Measurements from ENCODE around the gene PHYHIPL. TPM values are rescaled to one million over a fixed set of nuclear protein-coding genes. Genes with fewer than 3 reads are reported as not detected.

The PHYHIPL gene
- total RNA-seq, 1 donor from 2014 or later = 0.34 TPM

DNA sequence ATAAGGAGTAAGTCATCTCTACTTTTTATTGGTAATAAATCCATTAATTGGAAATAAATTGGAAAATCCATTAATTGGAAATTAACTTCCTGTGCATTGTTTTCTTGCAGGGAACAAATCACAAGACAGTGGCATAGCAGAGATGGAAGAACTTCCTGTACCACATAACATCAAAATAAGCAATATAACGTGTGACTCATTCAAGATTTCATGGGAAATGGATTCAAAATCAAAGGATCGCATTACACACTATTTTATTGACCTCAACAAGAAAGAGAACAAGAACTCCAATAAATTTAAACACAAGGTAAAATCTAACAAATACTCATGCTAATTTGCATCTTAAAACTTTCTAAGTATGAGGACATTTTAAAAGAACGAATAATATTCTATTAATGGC, 57.8 kb downstream of the PHYHIPL start:
- FAIRE-seq (no peak), DNase-seq (ENCODE audit: low read depth) (peak; percentile 6)
- Histone ChIP-seq H3K27ac (ENCODE audit: low read depth, low read length) (no peak overlapping the region), H3K4me2 (ENCODE audit: low read length) (no peak overlapping the region), H3K9ac (ENCODE audit: low read length) (no peak overlapping the region), H3K4me1 (ENCODE audit: insufficient read depth, low read length) (no peaks in the 10 kb centered on the region), H3K36me3 (ENCODE audit: insufficient read depth, low read length) (no peaks in the 10 kb centered on the region), H3K79me2 (ENCODE audit: insufficient read depth, low read length) (no peaks in the 10 kb centered on the region), H4K20me1 (ENCODE audit: insufficient read depth, low read length) (no peaks in the 10 kb centered on the region), H2AFZ (ENCODE audit: low read depth, low read length) (no peak overlapping the region), H3K9me3 (ENCODE audit: insufficient read depth, low read depth, low read length) (no peaks in the 10 kb centered on the region), H3K27me3 (ENCODE audit: insufficient read depth, low read length) (no peaks in the 10 kb centered on the region), H3K4me3 (ENCODE audit: insufficient read depth, low read depth, low read length) (no peak overlapping the region)
- no peaks in the 10 kb centered on the region for H3K4me1 Mint-ChIP-seq (ENCODE audit: low read depth, unreplicated experiment)
- no peaks in the 10 kb centered on the region for H3K9me3 Mint-ChIP-seq (ENCODE audit: unreplicated experiment)
- H3K4me3 Mint-ChIP-seq (ENCODE audit: unreplicated experiment) = no peak overlapping the region
- no peaks in the 10 kb centered on the region for H3K27me3 Mint-ChIP-seq (ENCODE audit: low read depth, unreplicated experiment)
- no peak overlapping the region for H3K27ac Mint-ChIP-seq (ENCODE audit: unreplicated experiment)
- TF ChIP-seq CTCF (IDR thresholded peaks at IDR 0.05; ENCODE audit: insufficient read depth, low read depth, low read length) = no peak
- TF ChIP-seq EZH2 (IDR thresholded peaks at IDR 0.05; ENCODE audit: insufficient read depth, low read length) = no peak
- no peaks in the 10 kb centered on the region for H3K36me3 Mint-ChIP-seq (ENCODE audit: low read depth, unreplicated experiment)

DNA sequence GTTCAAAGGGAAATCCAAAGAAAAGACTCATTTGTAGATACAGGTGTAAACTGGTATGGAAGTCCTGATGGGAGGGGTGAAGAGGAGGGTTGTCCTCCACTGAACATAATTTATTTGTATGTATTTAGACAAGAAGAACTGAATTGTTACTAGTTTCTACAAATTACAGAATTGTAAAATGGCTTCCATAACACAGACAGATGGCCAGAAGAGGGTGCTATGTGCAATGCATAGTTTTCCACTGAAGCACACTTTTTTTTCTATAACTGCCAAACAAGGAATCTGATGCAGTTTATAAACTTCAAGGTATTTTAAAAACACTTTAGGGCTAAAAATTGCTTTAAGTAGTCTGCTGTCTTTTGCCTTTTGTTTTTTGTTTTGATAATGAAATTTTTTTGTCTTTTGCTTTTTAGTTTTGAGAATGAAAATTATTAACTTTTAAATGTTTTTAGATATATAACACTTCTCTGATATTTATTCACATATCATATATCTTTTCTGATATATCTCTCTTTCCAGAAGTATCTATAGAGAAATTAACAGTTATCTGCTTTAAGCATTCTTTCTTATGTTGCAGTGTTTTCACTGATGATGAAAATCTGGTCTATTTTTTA, 58.5 kb downstream of the PHYHIPL start:
- Mint-ChIP-seq H3K27me3 (ENCODE audit: low read depth, unreplicated experiment) (no peaks in the 10 kb centered on the region), H3K4me3 (ENCODE audit: unreplicated experiment) (no peak overlapping the region), H3K36me3 (ENCODE audit: low read depth, unreplicated experiment) (no peaks in the 10 kb centered on the region), H3K27ac (ENCODE audit: unreplicated experiment) (no peak overlapping the region), H3K9me3 (ENCODE audit: unreplicated experiment) (no peaks in the 10 kb centered on the region), H3K4me1 (ENCODE audit: low read depth, unreplicated experiment) (no peaks in the 10 kb centered on the region)
- Histone ChIP-seq H3K27ac (ENCODE audit: low read depth, low read length) (no peak overlapping the region), H3K9ac (ENCODE audit: low read length) (no peak overlapping the region), H2AFZ (ENCODE audit: low read depth, low read length) (no peak overlapping the region), H4K20me1 (ENCODE audit: insufficient read depth, low read length) (no peaks in the 10 kb centered on the region), H3K4me3 (ENCODE audit: insufficient read depth, low read depth, low read length) (no peak overlapping the region), H3K4me2 (ENCODE audit: low read length) (no peak overlapping the region), H3K36me3 (ENCODE audit: insufficient read depth, low read length) (no peaks in the 10 kb centered on the region), H3K9me3 (ENCODE audit: insufficient read depth, low read depth, low read length) (no peaks in the 10 kb centered on the region), H3K27me3 (ENCODE audit: insufficient read depth, low read length) (no peaks in the 10 kb centered on the region), H3K4me1 (ENCODE audit: insufficient read depth, low read length) (no peaks in the 10 kb centered on the region), H3K79me2 (ENCODE audit: insufficient read depth, low read length) (no peaks in the 10 kb centered on the region)
- DNase-seq (ENCODE audit: low read depth) (peak; percentile 42), FAIRE-seq (peak; percentile 81)
- TF ChIP-seq CTCF (IDR thresholded peaks at IDR 0.05; ENCODE audit: insufficient read depth, low read depth, low read length) (peak; percentile 73), EZH2 (IDR thresholded peaks at IDR 0.05; ENCODE audit: insufficient read depth, low read length) (no peak)

GRCh38 chr10:59236064-59236697, 59.7 kb downstream of the PHYHIPL start:
- H3K9me3 Mint-ChIP-seq (ENCODE audit: unreplicated experiment) = no peaks in the 10 kb centered on the region
- H3K27ac Mint-ChIP-seq (ENCODE audit: unreplicated experiment) = no peak overlapping the region
- no peak overlapping the region for H3K9ac ChIP-seq (ENCODE audit: low read length)

More at GRCh38 chr10:59236064-59236697, 59.7 kb downstream of the PHYHIPL start:
- Histone ChIP-seq H3K27ac (ENCODE audit: low read depth, low read length) (no peak overlapping the region), H3K36me3 (ENCODE audit: insufficient read depth, low read length) (no peaks in the 10 kb centered on the region), H3K27me3 (ENCODE audit: insufficient read depth, low read length) (no peaks in the 10 kb centered on the region), H3K9me3 (ENCODE audit: insufficient read depth, low read depth, low read length) (no peaks in the 10 kb centered on the region), H3K4me1 (ENCODE audit: insufficient read depth, low read length) (no peaks in the 10 kb centered on the region), H2AFZ (ENCODE audit: low read depth, low read length) (no peak overlapping the region), H3K79me2 (ENCODE audit: insufficient read depth, low read length) (no peaks in the 10 kb centered on the region), H4K20me1 (ENCODE audit: insufficient read depth, low read length) (no peaks in the 10 kb centered on the region), H3K4me3 (ENCODE audit: insufficient read depth, low read depth, low read length) (no peak overlapping the region), H3K4me2 (ENCODE audit: low read length) (no peak overlapping the region)
- Mint-ChIP-seq H3K4me1 (ENCODE audit: low read depth, unreplicated experiment) (no peaks in the 10 kb centered on the region), H3K36me3 (ENCODE audit: low read depth, unreplicated experiment) (no peaks in the 10 kb centered on the region), H3K4me3 (ENCODE audit: unreplicated experiment) (no peak overlapping the region), H3K27me3 (ENCODE audit: low read depth, unreplicated experiment) (no peaks in the 10 kb centered on the region)
- TF ChIP-seq CTCF (IDR thresholded peaks at IDR 0.05; ENCODE audit: insufficient read depth, low read depth, low read length) (no peak), EZH2 (IDR thresholded peaks at IDR 0.05; ENCODE audit: insufficient read depth, low read length) (no peak)
- no peak for FAIRE-seq
- DNase-seq (ENCODE audit: low read depth) = no peak
